ENCODE measurements around the gene PM20D2.

- TF ChIP-seq, protein P1, sequence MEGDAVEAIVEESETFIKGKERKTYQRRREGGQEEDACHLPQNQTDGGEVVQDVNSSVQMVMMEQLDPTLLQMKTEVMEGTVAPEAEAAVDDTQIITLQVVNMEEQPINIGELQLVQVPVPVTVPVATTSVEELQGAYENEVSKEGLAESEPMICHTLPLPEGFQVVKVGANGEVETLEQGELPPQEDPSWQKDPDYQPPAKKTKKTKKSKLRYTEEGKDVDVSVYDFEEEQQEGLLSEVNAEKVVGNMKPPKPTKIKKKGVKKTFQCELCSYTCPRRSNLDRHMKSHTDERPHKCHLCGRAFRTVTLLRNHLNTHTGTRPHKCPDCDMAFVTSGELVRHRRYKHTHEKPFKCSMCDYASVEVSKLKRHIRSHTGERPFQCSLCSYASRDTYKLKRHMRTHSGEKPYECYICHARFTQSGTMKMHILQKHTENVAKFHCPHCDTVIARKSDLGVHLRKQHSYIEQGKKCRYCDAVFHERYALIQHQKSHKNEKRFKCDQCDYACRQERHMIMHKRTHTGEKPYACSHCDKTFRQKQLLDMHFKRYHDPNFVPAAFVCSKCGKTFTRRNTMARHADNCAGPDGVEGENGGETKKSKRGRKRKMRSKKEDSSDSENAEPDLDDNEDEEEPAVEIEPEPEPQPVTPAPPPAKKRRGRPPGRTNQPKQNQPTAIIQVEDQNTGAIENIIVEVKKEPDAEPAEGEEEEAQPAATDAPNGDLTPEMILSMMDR (IDR thresholded peaks at IDR 0.05; ENCODE audit: low read depth, low read length, poor library complexity, severe bottlenecking) = no peak
- no peak for TF ChIP-seq EZH2phosphoT487 (IDR thresholded peaks at IDR 0.05; ENCODE audit: borderline replicate concordance, low read length)
These were observed 11.9 kb upstream of the PM20D2 start for GRCh38 chr6:89133981-89134380.

All from DOHH2 (cell line).